Esophagus squamous epithelium (tissue), 5 donors: ENCODE data around the gene SETBP1. TPM values are rescaled to one million over a fixed set of nuclear protein-coding genes. Genes with fewer than 3 reads are reported as not detected.

ENCODE experiments used
- DNase-seq: peaks from one replicate; lab custom pipeline; 2025; lab: John Stamatoyannopoulos, UW
- H3K27ac ChIP-seq, 4 donors: fragments of 200-600 bp; sonication (generic); one replicate each; pipeline ENCODE4 v1.5.1; 2016 to 2019; ENCODE audit warnings: mild to moderate bottlenecking in 1 of 4
- H3K27me3 ChIP-seq, 4 donors: fragments of 200-600 bp; sonication (generic); 1 replicate in 3 of 4; 2 replicates in 1 of 4; pipeline versions ENCODE4 v1.5.1 to v1.6.0; 2017 to 2021; ENCODE audit warnings: antibody characterized with exemption in 1 of 4
- H3K36me3 ChIP-seq, 3 donors: fragments of 200-600 bp; sonication (generic); one replicate each; pipeline ENCODE4 v1.5.1; 2016 to 2019
- H3K4me1 ChIP-seq, 3 donors: fragments of 200-600 bp; sonication (generic); one replicate each; pipeline ENCODE4 v1.5.1; 2017 to 2019
- H3K4me3 ChIP-seq, 4 donors: fragments of 200-600 bp; sonication (generic); 1 replicate in 3 of 4; 2 replicates in 1 of 4; pipeline ENCODE4 v1.5.1; 2016 to 2019; ENCODE audit warnings: mild to moderate bottlenecking in 2 of 4, moderate library complexity in 1 of 4
- H3K9me3 ChIP-seq, 3 donors: fragments of 200-600 bp; sonication (generic); one replicate each; pipeline ENCODE4 v1.5.1; 2016 to 2019
- POLR2A ChIP-seq, 4 donors: fragments of 450-650 bp; IDR thresholded peaks; one replicate each; pipeline ENCODE4 v1.6.1; 2017; ENCODE audit warnings: antibody characterized with exemption in 4 of 4, mild to moderate bottlenecking in 4 of 4, moderate library complexity in 3 of 4
- WGBS, 2 donors: methylation state at CpG; one replicate each; pipeline ENCODE4 v1.1.5; 2018; 5-methylcytosine and 5-hydroxymethylcytosine counted together
- intact Hi-C: fragments of 100-400 bp; cut with DNase I; formaldehyde crosslinking; loops from one replicate; pipeline ENCODE4 v1.15.0; 2022
- total RNA-seq, 4 donors: library from RNA; depleted of rRNA; stranded (reverse); fragments of >200 nt; gene quantifications; one replicate each; pipeline ENCODE4 v1.1.0, GENCODE V29; 2016
- TF ChIP-seq, protein P1 (sequence below), 6 experiments: fragments of 450-650 bp in 4 of 6; fragments of 200-600 bp in 2 of 6; sonication (generic) in 2 of 6; IDR thresholded peaks; one replicate each; pipeline ENCODE4 v1.5.1; 2016 to 2019; ENCODE audit warnings: antibody characterized with exemption in 6 of 6, mild to moderate bottlenecking in 4 of 6, moderate library complexity in 4 of 6
- donor health status: DM: yes; HTN: yes; CAD: no.

Gene SETBP1
- total RNA-seq, 4 donors from 2014 or later, result 2.6 to 18.5 (median 6.4) TPM

DNA sequence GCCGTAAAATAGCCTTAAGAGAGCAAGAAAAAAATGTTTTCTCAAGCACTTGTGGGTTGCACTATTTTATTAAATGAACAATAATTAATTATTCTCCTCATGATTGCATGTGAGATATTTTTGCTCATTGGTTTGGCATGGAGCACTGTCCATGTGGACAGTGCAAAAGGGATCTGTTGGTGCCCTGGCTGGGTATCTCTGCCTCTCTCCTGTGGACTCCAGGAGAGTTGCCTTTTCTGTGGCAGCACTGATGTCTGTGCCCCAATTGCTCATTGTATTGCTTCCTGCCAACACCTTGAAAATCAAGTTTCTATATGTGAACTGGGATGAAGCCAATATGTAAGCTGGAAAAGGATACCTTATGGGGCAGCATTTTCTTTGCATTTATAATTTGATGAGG is 131.7 kb downstream of the SETBP1 start:
- no peak for DNase-seq
- TF ChIP-seq, protein P1, sequence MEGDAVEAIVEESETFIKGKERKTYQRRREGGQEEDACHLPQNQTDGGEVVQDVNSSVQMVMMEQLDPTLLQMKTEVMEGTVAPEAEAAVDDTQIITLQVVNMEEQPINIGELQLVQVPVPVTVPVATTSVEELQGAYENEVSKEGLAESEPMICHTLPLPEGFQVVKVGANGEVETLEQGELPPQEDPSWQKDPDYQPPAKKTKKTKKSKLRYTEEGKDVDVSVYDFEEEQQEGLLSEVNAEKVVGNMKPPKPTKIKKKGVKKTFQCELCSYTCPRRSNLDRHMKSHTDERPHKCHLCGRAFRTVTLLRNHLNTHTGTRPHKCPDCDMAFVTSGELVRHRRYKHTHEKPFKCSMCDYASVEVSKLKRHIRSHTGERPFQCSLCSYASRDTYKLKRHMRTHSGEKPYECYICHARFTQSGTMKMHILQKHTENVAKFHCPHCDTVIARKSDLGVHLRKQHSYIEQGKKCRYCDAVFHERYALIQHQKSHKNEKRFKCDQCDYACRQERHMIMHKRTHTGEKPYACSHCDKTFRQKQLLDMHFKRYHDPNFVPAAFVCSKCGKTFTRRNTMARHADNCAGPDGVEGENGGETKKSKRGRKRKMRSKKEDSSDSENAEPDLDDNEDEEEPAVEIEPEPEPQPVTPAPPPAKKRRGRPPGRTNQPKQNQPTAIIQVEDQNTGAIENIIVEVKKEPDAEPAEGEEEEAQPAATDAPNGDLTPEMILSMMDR (IDR thresholded peaks at IDR 0.05), result no peak
- TF ChIP-seq POLR2A (IDR thresholded peaks at IDR 0.05), result no peak
- Histone ChIP-seq H3K36me3 (no peaks in the 10 kb centered on the region), H3K4me1 (peaks cover 0 to 23% (median 0%) of the 10 kb centered on the region in 3 donors), H3K27me3 (no peaks in the 10 kb centered on the region), H3K4me3 (no peak overlapping the region), H3K27ac (no peak overlapping the region), H3K9me3 (no peaks in the 10 kb centered on the region)
- intact Hi-C loops, result no loop called here
- 89 to 100% methylated on average over 1 of the region's 1 CpG for WGBS, 2 donors

DNA sequence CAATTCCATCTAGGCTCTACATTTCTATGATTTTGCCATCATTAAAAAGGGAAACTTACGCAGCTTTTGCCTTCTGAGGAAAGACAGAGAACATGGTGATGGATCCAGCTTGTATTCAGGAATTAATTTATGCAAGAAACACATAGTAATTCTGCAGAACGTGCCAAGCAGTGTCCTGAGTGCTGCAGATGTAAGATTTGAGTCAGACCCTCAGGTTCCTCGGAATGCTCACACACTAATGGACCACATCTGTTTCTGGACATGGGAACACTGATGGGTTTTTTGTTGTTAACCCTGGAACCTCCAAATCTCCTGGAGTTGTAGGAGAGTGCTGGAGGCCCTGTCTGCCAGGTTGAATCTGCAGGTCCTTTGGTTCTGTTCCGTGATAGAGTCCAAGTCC is 132.9 kb downstream of the SETBP1 start:
- no peak for TF ChIP-seq POLR2A (IDR thresholded peaks at IDR 0.05)
- TF ChIP-seq, protein P1 (IDR thresholded peaks at IDR 0.05), result no peak
- intact Hi-C loops, result no loop called here
- no peak overlapping the region for H3K4me3 ChIP-seq
- peaks cover 0 to 35% (median 3%) of the 10 kb centered on the region in 3 donors for H3K4me1 ChIP-seq
- H3K36me3 ChIP-seq, result no peaks in the 10 kb centered on the region
- 85 to 90% methylated on average over 4 of the region's 4 CpGs for WGBS, 2 donors
- no peak overlapping the region for H3K27ac ChIP-seq
- DNase-seq, result no peak
- H3K9me3 ChIP-seq, result no peaks in the 10 kb centered on the region
- H3K27me3 ChIP-seq, result no peaks in the 10 kb centered on the region

DNA sequence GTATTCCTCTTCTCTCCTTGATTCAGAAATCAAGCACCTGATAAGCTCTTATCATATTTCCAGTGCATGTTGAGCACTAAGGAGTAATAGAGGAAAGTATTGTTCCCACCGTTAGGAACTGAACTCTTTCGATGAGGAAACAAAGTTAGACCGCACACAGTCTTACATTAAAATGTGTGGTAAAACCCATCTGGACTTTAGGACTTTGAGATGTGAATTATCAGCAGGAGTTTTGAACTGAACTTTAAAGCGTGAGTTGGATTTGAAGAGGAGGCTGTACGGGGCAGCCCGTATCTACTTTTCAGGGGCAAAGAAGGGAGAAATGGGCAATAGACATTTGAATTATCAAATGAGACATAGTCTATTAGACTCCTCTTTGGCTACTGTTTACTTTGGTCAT is 134.4 kb downstream of the SETBP1 start:
- Histone ChIP-seq H3K4me1 (peaks cover 3 to 50% (median 5%) of the 10 kb centered on the region in 3 donors), H3K9me3 (no peaks in the 10 kb centered on the region), H3K36me3 (no peaks in the 10 kb centered on the region), H3K4me3 (no peak overlapping the region), H3K27me3 (no peaks in the 10 kb centered on the region), H3K27ac (no peak overlapping the region)
- intact Hi-C loops, result no loop called here
- DNase-seq, result no peak
- TF ChIP-seq, protein P1 (IDR thresholded peaks at IDR 0.05), result no peak
- TF ChIP-seq POLR2A (IDR thresholded peaks at IDR 0.05), result no peak
- WGBS, 2 donors, result 92 to 97% methylated on average over 6 of the region's 6 CpGs

DNA sequence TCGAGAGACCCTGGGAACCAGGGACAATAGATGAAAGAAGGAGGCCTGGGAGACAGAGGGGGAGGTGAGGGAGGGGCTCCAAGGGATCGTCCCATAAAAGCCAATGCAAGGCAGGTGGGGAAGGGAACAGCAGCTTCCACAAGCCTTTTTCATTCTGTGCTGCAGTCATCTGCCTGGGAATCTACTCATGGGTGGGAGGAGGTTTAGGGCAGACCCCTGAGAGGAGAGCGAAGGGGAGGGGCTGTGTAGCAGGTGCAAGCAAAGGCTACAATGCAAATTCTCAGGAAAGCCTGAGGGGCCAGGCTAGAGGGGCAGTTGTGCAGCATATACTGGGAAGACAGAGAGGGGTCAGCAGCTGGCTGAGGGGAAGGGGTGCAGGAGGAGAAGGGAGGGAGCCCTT is 135.4 kb downstream of the SETBP1 start:
- no peak for DNase-seq
- Histone ChIP-seq H3K27me3 (no peaks in the 10 kb centered on the region), H3K4me3 (no peak overlapping the region), H3K36me3 (no peaks in the 10 kb centered on the region), H3K27ac (no peak overlapping the region), H3K4me1 (peaks cover 3 to 53% (median 6%) of the 10 kb centered on the region in 3 donors), H3K9me3 (no peaks in the 10 kb centered on the region)
- TF ChIP-seq, protein P1 (IDR thresholded peaks at IDR 0.05), result no peak
- TF ChIP-seq POLR2A (IDR thresholded peaks at IDR 0.05), result no peak
- intact Hi-C loops, result no loop called here
- 86 to 90% methylated on average over 3 of the region's 3 CpGs for WGBS, 2 donors

DNA sequence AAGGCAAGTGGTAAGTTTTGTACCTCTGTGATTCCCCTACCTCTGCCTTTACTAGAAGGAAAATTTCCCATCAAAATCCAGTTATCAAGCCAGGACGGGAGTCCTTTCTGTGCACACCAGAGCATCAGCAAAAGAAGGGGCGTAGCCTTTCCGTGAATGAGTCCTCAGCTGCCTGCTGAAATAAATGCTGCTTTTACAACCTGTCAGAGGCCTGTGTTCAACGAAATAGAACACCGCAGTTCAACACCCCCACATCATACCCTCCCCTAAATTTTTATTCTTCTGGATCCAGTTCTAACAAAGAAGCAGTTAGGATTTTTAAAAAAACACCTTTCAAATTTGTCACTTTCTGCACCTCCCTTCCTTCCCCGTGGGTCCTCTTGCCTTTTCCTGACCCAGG is 135.8 kb downstream of the SETBP1 start:
- DNase-seq, result no peak
- no peak overlapping the region for H3K27ac ChIP-seq
- no peaks in the 10 kb centered on the region for H3K36me3 ChIP-seq
- no peak overlapping the region for H3K4me3 ChIP-seq
- TF ChIP-seq, protein P1 (IDR thresholded peaks at IDR 0.05), result no peak
- no peak for TF ChIP-seq POLR2A (IDR thresholded peaks at IDR 0.05)
- peaks cover 3 to 53% (median 6%) of the 10 kb centered on the region in 3 donors for H3K4me1 ChIP-seq
- 87 to 96% methylated on average over 6 of the region's 6 CpGs for WGBS, 2 donors
- H3K9me3 ChIP-seq, result no peaks in the 10 kb centered on the region
- intact Hi-C loops, result no loop called here
- no peaks in the 10 kb centered on the region for H3K27me3 ChIP-seq
